GM21423 (cell line): Measurements from ENCODE around the gene TSNAXIP1.
"Not testable (repeated sequence)": the region's sequence is repeated elsewhere in the genome, so short reads cannot be mapped to it uniquely, and the experiment has no call there.

Experiments
- ATAC-seq: cut with Tn5 transposase; IDR thresholded peaks from one replicate; pipeline ENCODE4 v1.9.1; 2021; ENCODE audit warnings: mild to moderate bottlenecking, moderate library complexity; ENCODE audit not compliant: unreplicated experiment

The TSNAXIP1 gene

GRCh38 chr16:67857547-67858233 is 51.0 kb downstream of the TSNAXIP1 start:
- ATAC-seq, result no peak

- no peak for ATAC-seq
Observed at GRCh38 chr16:67858500-67858899, 51.8 kb downstream of the TSNAXIP1 start.

- no peak for ATAC-seq
Observed at GRCh38 chr16:67860589-67861398, 54.1 kb downstream of the TSNAXIP1 start.

- no peak for ATAC-seq
Observed at GRCh38 chr16:67861877-67862276, 55.2 kb downstream of the TSNAXIP1 start.

- ATAC-seq, result no peak
Observed at GRCh38 chr16:67862623-67863583, 56.2 kb downstream of the TSNAXIP1 start.

- not testable (repeated sequence) for ATAC-seq
Observed at GRCh38 chr16:67864044-67864443, 57.4 kb downstream of the TSNAXIP1 start.

DNA sequence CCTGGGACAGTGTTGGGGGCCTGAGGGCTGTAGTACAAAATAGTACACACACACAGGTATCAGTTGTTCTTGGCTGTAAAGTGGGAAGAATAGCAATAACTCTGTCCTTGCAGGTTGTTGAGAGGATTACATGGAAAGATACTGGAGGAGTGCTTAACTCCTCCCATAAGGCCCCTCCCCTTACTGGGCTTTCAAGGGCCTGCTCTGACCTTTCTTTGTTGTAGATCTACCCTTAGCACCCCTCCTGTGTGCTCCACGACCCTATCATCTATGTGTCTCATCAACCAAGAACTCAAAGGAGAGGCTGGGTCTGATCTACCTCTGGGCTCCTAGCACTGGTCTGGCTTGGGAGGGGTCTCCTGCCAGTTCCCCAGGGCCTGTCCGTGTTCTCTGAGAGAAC is 57.9 kb downstream of the TSNAXIP1 start:
- no peak for ATAC-seq

DNA sequence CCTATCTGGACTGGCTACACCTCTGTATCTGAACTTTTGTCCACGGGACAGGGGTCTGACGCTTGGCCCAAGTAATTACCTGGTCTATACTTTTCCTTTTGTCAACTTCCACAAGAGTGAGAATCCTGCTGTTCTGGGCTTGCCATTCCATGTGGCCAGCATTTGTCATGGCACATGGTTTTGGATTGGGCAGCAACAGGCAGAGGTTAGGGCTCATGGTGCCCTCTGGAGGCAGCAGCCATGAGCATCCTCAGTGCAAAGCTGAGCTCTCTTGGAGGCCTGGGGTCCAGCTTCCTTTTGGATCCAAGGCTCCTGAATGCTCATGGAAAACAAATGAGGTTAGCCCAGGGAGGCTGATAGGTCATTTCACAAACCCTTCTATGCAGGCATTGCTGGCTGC is 58.6 kb downstream of the TSNAXIP1 start:
- no peak for ATAC-seq

- no peak for ATAC-seq
Observed at GRCh38 chr16:67868290-67868689, 61.6 kb downstream of the TSNAXIP1 start.

GRCh38 chr16:67869653-67870052 is 63.0 kb downstream of the TSNAXIP1 start:
- ATAC-seq, result no peak

DNA sequence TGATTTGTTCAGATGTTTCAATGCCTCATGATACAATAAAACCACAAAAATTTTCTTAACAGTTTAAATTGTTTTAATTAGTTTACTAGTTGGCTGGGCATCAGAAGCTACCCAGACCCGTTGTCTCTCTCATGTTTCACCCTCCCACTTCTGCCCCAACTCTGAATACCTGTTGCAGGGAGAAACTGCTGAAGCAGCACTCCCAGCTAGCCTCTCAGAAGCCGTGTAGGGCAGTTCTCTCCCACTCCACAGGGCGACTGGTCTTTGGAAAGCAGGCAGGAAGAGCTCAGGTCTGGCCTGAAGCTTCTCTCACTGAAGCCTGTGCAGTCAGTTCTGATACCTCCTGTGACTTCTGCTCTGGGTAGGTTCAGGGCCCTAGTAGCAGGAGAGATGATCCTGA is 64.6 kb downstream of the TSNAXIP1 start:
- ATAC-seq, result no peak

GRCh38 chr16:67872131-67872630 is 65.5 kb downstream of the TSNAXIP1 start:
- ATAC-seq, result no peak

- peak; percentile 70 for ATAC-seq
Observed at GRCh38 chr16:67872631-67873434, 66.1 kb downstream of the TSNAXIP1 start, which contains the start of gene EDC4. Gene EDC4 (plus strand): TSS chr16:67873052. CDS start chr16:67873262, 210 bp downstream.

- ATAC-seq, result peak; percentile 12
Observed at GRCh38 chr16:67873435-67874370, 67.0 kb downstream of the TSNAXIP1 start.

DNA sequence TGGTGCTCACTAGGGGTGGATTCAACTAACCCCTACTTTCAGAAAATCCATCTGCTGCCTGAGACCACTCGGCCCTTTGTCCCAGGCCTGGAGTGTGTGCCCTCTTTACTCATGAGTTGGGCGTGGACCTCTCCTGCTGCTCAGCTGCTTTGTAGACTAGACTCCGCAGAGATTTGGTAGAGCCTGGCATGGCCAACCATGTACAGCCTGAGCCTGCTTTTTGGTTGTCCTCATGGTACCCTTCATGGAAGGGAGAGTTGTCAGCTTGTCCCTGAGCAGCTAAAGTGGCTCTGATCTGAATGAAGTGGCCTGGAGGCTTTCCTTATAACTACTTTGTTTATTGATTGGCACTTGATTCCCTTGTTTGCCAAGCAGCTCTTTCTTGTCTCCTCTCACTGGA is 67.7 kb downstream of the TSNAXIP1 start:
- ATAC-seq, result no peak

DNA sequence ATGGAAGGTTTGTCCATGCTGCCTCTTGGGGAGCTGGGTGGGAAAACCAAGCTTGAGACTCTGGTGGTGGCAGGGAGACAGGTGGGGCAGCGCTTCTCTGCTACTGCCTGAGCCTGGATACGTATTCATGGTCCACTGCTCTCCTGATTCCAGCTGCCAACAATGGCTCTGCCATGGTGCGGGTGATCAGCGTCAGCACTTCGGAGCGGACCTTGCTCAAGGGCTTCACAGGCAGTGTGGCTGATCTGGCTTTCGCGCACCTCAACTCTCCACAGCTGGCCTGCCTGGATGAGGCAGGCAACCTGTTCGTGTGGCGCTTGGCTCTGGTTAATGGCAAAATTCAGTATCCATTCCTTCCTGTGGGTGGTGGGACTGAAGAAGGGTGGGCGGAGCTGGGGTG is 70.4 kb downstream of the TSNAXIP1 start:
- ATAC-seq, result no peak
